Measurements from ENCODE around the gene SCLY.

SCLY gene

GRCh38 chr2:238098901-238099713, 38.3 kb downstream of the SCLY start:
- DNase-seq = no peak

DNA sequence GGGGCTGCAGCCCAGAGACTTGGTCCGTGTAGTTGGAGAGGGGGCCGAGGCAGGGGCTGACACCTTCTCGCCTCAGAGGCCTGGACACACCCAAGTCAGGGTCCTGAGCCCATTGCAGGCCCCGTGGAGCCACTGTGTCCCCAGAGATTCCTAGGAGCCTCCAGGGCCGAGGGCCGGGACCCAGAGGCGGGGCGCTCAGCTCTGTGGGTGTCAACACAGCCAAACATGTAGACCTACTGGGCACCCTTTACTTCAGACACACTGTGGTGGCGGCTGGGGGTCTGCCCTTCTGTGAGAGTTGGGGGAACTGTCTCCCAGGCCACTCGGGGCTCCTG, 38.9 kb downstream of the SCLY start:
- DNase-seq = no peak

GRCh38 chr2:238100049-238100820, 39.4 kb downstream of the SCLY start, which contains the start of gene ESPNL:
TSS of gene ESPNL (plus strand) at chr2:238100340. CDS start at chr2:238100420, 80 bp downstream.
- DNase-seq = no peak

- no peak for DNase-seq
Observed at GRCh38 chr2:238100821-238101771, 40.3 kb downstream of the SCLY start.

DNA sequence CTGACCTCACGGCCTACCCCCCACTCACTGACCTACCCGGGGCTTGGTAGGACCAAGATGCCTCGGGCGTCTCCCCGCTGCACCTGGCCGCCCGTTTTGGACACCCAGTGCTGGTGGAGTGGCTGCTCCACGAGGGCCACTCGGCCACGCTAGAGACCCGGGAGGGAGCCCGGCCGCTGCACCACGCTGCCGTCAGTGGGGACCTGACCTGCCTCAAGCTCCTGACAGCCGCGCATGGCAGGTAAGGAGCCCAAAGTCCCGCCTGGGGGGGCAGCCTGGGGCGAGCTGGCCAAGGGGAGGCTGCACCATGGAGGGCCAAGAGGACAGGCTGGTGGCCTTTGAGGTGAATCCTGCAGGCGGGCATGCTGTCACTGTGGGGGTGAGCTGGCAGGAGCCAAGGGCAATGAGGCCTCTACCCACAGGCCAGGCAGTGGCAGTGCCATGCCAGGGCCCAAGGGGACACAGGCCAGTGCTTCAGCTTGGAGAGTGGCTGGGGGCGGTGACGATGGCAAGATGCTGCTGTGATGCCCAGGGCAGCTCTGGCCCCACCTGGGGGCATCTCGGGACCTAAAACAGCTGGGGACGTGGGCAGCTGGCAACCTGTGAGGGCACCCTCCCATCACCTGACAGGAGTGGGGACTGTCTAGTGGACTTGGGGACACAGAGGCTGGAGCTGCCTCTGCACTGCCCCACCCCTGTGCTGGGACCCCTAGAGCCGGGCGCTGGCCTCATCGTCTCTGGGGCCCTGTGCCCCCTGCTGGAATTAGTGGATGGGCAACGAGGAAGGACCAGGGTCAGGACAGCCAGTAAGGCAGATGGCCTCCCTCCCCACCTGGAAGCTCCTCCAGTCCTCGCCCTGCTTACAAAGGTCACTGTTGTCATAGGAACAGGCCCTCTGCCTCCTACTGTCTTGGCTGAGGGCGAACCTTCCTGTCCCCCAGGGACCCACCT, 41.4 kb downstream of the SCLY start:
- DNase-seq = no peak

GRCh38 chr2:238102865-238103264, 42.1 kb downstream of the SCLY start:
- no peak for DNase-seq

DNA sequence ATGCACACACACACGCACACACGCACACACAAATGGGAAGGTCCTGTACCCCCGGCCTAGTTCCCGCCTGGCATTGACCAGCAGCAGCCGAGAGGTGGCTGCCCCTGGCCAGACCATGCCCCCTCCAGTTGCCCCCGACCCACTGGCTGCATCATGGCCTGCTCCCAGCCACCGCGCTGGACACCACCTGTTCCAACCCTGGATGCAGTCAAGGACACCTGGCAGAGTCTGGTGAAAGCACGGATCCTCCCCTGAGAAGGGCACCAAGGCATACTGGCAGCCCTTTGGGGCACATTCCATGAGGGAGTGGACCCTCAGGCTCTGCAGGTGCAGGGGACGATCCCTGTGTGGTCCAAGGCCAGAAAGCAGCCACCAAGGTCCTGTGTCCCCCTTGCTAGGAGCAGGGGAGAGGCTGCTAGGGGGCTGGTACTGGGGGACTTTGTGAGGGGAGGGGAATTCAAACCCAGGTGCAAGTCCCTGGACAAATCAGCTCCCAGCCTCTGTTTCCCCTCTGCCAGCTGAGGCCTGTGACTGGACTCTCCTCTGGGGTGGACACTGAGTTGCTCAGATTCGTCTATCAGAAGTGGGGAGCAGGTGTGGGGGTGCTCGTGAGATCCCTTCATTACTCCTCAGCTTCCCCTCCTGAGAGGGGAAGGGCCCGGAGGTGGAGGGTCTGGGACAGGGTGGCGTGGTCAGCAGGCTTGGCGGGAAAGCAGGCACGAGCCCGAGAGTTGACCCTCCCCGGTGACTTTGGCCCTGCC, 42.8 kb downstream of the SCLY start:
- no peak for DNase-seq

GRCh38 chr2:238104226-238104690, 43.5 kb downstream of the SCLY start:
- no peak for DNase-seq

DNA sequence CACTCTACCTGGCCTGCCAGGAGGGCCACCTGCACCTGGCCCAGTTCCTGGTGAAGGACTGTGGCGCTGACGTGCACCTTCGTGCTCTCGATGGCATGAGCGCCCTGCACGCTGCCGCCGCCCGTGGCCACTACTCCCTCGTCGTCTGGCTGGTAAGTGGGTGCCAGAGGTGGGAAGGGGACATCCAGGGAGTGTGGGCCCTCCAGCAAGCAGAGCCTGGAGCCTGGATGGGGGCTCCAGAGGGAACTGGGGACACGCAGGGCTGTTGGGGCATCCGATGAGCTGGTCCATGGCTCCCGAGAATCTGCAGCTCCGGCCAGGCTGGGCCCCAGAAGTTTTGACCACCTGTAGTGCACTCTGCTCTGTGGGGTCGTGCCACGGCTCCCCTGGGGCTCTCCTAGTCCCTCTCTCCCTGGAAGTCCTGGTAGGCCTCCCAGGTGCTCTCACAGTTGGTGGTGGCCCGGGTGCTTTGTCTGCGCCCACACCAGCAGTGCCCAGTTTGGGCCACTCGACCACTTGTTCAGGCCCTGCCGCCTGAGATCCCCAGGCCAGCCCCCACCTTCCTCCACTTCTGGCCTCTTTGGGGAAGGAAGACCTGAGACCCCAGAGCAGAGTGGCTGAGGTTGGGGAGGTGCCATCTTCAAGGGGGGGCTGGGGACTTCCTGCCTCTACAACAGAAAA, 44.0 kb downstream of the SCLY start:
- no peak for DNase-seq

DNA sequence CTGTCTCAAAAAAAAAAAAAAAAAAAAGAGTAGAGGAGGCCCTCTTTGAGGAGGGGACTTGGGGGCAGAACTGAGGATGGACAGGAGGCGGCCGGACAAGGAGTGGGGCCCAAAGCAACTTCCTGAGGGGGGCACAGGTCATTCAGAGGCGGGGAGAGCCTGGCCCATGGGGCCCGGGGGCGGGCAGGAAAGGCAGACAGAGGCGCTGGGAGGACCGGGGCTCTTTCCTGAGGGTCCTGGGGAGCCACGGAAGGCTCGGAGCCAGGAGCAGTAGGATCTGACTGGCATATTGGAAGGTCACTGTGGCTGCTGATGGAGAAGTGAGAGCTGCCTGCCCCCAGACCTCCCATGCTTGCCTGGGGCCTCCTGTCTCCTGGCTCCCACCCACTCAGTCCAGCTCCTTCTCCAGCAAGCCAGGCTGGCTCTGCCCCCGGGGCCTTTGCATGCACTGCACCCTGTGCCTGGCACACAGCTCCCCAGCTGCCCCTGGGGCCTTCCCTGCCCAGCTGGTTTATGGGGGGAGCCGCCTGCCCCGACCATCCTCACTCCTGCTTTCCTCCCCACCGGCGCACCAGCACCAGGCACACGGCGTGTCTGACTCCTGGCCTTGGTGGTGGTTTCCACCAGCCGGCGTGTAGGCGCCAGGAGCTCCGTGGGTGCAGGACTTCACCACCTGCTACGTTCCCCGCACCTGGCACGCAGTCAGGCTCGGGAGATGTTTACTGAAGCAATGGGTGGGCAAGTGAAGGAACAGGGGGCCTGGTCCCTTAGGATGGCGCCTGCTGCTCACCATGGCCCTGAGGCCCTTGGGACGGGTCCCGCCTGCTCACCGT, 44.9 kb downstream of the SCLY start:
- no peak for DNase-seq

DNA sequence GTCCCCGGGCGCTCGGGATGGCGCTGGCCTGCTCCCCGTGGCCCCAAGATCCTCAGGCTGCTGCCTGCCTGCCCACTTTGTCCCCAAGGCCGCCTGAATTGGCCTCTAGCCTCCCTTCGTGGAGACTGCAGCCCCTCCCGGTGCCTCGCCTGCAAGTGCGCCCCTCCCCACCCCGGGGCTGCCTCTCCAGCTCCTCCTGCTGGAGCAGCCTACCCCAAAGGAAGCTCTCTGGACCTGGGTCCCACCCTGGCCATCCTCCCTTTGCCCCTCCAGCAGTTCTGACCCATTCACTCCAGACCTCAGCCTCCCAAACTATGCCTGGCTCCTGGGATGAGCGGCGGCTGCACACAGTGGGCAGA, 45.5 kb downstream of the SCLY start:
- DNase-seq = no peak

DNA sequence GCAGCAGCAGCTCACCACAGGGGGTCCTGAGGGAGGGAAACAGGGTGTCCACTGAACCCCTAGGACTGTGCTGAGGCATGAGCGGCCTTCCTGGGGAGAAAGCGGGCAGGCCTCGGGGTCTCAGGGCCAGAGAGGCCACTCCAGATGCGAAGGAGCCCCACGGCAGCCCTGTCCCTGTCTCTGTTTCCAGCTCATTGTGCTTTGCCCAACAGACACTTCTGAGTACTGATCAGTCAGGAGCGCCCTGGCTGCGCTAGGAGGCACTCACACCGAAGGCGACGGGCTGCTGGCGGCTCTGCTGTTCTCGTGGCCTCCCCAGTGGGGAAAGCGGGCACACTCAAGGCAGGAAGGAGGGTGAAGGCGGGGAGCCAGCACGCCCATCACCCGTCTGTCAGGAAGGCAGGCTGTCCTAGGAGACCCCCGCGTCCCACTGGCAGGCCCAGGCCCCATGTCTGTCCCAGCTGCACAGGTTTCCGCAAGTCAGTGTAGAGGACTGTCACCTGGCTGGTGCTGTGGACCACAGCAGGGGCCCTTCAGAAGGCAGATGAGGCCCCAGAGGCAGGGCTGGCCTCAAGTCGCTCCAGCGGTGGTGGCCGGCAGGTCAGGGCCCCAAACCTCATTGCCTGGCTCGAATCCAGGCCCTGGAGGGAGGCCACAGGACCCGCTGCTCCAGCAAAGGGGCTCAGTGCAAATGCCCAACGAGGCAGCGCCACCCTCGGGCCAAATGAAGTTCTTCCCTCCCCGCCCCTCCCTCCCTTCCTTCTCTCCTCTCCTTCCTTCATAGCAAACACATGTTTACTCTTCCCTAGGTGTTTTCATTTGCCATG, 46.1 kb downstream of the SCLY start:
- no peak for DNase-seq

GRCh38 chr2:238107525-238108422, 47.0 kb downstream of the SCLY start:
- no peak for DNase-seq

DNA sequence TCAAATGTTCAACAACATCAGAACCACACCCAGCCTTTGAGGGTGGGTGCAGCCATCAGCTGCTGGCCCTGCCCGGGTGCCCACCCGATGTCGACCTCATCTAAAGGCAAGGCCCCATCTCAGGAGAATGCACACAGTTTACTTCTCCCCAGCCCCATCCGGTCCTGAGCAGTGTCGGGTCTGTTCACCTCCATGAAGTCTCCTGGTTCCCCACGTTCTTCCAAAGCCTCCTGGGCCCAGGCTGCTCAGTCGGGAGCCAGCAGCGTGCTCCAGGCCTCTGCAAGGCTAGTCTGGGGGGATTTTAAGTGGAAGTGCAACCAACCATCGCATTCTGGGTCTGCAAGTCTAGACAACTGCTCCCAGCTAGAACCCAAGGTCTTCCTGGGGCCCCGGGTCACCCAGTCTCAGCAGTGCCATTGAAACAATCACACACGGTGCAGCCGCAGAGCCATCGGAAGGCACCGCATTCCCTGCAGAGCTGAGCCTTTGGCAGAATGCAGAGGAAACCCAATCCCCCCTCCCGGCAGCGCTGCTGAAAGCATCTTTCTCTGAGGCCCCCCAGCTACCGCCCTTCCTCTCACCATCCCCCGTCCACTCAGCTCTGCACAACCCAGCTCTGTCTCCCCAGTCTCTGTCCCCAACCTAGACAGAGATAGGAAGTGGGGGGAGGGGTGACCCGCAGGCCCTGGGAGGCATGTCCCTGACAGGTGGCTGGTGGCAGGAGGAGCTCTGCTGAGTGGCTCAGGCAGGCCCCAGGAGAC, 47.8 kb downstream of the SCLY start:
- no peak for DNase-seq

DNA sequence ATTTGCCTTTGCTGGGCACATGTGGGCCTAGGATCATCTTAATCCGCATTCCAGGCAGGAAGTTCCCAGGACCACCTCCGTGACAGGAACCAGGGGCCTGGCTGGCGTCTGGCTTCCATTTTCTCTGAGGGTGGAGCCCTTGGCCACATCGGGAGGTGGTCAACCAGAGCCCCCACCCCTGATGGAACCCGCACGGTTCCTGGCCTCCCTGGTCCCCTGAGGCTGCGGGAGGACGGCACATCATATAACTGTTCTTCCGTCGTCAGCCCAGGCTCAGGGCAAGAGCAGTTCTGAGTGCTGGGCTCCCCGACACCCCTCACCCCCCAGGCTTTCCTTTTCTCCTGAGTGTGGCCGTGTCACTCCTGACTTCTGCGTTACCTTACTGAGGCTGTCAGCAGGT, 52.8 kb downstream of the SCLY start:
- no peak for DNase-seq

DNA sequence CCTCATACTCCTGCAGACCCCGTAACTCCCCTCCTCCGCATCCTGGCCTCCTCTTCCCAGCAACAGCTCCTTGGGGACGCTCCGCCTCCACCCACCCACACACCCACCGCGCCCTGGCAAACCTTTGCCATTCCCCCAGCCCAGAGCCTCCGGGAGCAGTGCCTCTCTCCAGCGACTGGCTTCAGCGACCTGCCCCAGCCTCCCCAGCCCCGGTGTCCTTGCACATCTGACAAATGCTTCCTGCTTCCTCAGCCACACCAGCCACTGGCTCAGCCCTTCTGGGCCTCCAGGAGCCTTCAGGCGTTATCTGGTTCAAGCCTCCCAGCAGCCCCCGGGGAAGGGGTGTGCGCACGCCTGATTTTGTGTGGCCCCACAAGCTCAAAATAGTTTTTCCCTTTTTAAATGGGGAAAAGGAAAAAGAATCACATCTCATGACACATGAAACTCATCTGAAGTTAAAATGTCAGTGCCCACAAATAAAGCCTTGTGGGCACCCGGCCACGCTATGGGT, 53.6 kb downstream of the SCLY start:
- DNase-seq = no peak
